Measurements from ENCODE around the gene KIAA0232. TPM values are rescaled to one million over a fixed set of nuclear protein-coding genes. Genes with fewer than 3 reads are reported as not detected.
A peak's percentile ranks its signal among the peaks of the same experiment; 100 is the strongest.

KIAA0232 gene
- total RNA-seq, 1 donor from 2014 or later: 32.1 TPM

- no peak for TF ChIP-seq CTCF (IDR thresholded peaks at IDR 0.05; ENCODE audit: insufficient read depth, low read length, poor library complexity, severe bottlenecking)
These were observed 11.3 kb upstream of the KIAA0232 start for GRCh38 chr4:6771229-6771671.

GRCh38 chr4:6772223-6772928, 10.2 kb upstream of the KIAA0232 start:
- H3K4me3 ChIP-seq (ENCODE audit: low read depth, low read length): no peak overlapping the region
- no peak for DNase-seq (ENCODE audit: low read depth)
- H3K36me3 ChIP-seq (ENCODE audit: control insufficient read depth, insufficient read depth, low read length): no peaks in the 10 kb centered on the region
- no peaks in the 10 kb centered on the region for H3K27me3 ChIP-seq (ENCODE audit: control insufficient read depth, insufficient read depth, low read length)
- TF ChIP-seq CTCF (IDR thresholded peaks at IDR 0.05; ENCODE audit: insufficient read depth, low read length, poor library complexity, severe bottlenecking): peak; percentile 16

More at GRCh38 chr4:6771229-6771671, 11.3 kb upstream of the KIAA0232 start:
- H3K27me3 ChIP-seq (ENCODE audit: control insufficient read depth, insufficient read depth, low read length): no peaks in the 10 kb centered on the region
- DNase-seq (ENCODE audit: low read depth): no peak
- H3K36me3 ChIP-seq (ENCODE audit: control insufficient read depth, insufficient read depth, low read length): no peaks in the 10 kb centered on the region
- H3K4me3 ChIP-seq (ENCODE audit: low read depth, low read length): no peak overlapping the region

- no peak for DNase-seq (ENCODE audit: low read depth)
- no peak overlapping the region for H3K4me3 ChIP-seq (ENCODE audit: low read depth, low read length)
These were observed 9.4 kb upstream of the KIAA0232 start for GRCh38 chr4:6773106-6773505.

GRCh38 chr4:6773616-6774540, 8.6 kb upstream of the KIAA0232 start:
- TF ChIP-seq CTCF (IDR thresholded peaks at IDR 0.05; ENCODE audit: insufficient read depth, low read length, poor library complexity, severe bottlenecking): no peak
- H3K27me3 ChIP-seq (ENCODE audit: control insufficient read depth, insufficient read depth, low read length): no peaks in the 10 kb centered on the region
- no peaks in the 10 kb centered on the region for H3K36me3 ChIP-seq (ENCODE audit: control insufficient read depth, insufficient read depth, low read length)
- H3K4me3 ChIP-seq (ENCODE audit: low read depth, low read length): no peak overlapping the region
- no peak for DNase-seq (ENCODE audit: low read depth)

More at GRCh38 chr4:6773106-6773505, 9.4 kb upstream of the KIAA0232 start:
- TF ChIP-seq CTCF (IDR thresholded peaks at IDR 0.05; ENCODE audit: insufficient read depth, low read length, poor library complexity, severe bottlenecking): no peak
- Histone ChIP-seq H3K27me3 (ENCODE audit: control insufficient read depth, insufficient read depth, low read length) (no peaks in the 10 kb centered on the region), H3K36me3 (ENCODE audit: control insufficient read depth, insufficient read depth, low read length) (no peaks in the 10 kb centered on the region)

GRCh38 chr4:6775746-6776145, 6.8 kb upstream of the KIAA0232 start:
- H3K36me3 ChIP-seq (ENCODE audit: control insufficient read depth, insufficient read depth, low read length): no peaks in the 10 kb centered on the region
- DNase-seq (ENCODE audit: low read depth): no peak
- no peak for TF ChIP-seq CTCF (IDR thresholded peaks at IDR 0.05; ENCODE audit: insufficient read depth, low read length, poor library complexity, severe bottlenecking)
- H3K4me3 ChIP-seq (ENCODE audit: low read depth, low read length): no peak overlapping the region
- H3K27me3 ChIP-seq (ENCODE audit: control insufficient read depth, insufficient read depth, low read length): no peaks in the 10 kb centered on the region

Measured in kidney epithelial cell (primary cell).